ENCODE data around the gene SDK1. TPM values are rescaled to one million over a fixed set of nuclear protein-coding genes. Genes with fewer than 3 reads are reported as not detected.

The SDK1 gene
- total and polyA plus RNA-seq, 2 of the 8 experiments (the other 6 are each of a cell fraction or from before 2014, with no cell fraction given), result 3.3 to 7.2 TPM

DNA sequence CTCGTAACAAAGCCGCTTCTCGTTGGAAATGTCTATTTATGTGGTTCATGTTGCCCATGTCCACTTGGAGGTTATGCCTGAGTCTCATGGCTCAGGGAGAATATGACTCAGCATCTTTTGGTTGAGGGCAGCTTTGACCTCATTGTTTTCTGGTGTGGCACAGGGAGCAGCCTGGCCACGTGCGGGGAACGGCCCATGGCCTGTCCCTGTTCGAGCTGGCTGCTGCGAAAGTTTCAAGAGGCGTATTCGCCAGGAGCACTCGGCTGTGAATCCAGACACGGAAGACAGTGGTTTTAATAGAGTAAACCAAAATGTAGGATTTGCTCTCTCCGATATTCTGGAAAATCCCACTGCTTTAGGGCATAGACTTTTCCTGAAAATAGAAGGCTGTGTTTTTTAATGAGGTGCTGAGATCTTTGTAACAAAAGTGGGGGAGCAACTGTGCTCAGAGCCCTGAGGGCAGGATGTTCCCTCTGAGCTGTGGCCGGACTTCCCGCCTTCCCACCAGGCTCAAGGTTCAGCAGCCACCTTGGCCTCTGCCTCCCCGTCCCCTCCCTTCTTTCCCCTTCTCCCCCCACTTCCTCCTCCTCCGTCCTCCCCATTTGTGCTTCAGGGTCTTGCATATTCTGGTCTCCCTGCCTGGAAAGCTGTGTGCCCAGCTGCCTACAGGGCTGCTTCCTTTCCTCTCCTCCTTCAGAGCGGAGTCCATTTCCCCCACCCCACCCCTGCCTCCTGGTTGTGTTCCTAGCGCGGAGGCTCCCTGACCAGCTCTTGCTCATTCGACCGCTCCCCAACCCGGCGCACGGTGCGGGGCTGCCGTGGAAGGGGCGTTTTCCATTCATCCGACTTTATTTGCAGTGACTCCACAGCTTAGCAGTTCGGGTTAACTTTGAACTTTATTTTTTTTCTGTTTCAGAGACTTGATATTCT lies 642.0 kb downstream of the SDK1 start:
- peak in 1 of 2 experiments; percentile 52 for DNase-seq (ENCODE audit: low read depth in 1 of 2, low spot score in 2 of 2)
- Histone ChIP-seq H3K79me1 (ENCODE audit: low read depth, low read length) (no peaks in the 10 kb centered on the region), H3K36me3 (ENCODE audit: control insufficient read depth in 2 of 4, insufficient read depth in 4 of 4, low read length in 3 of 4) (no peaks in the 10 kb centered on the region), H2BK20ac (ENCODE audit: low read length) (0 out of 2 replicates have a peak overlapping the region, but pooled peaks have one; percentile 61), H3K27ac (ENCODE audit: low read depth, low read length) (no peak overlapping the region), H2BK12ac (ENCODE audit: low read depth, low read length) (peak overlapping the region; percentile 94; the same call in 1 of the 2 replicates), H3K4me3 (ENCODE audit: extremely low read depth in 1 of 4, insufficient read depth in 2 of 4, low read depth in 3 of 4, low read length in 4 of 4) (no peak overlapping the region), H2BK5ac (ENCODE audit: low read depth, low read length) (peak overlapping the region; percentile 72; the same call in 1 of the 2 replicates), H3K4ac (replicated peaks; ENCODE audit: insufficient read length, low read depth, low read length) (no peak overlapping the region), H3K4me2 (ENCODE audit: insufficient read depth in 1 of 2, low read depth in 2 of 2, low read length in 2 of 2) (peak overlapping the region in 1 of 2 experiments; percentile 32; a peak in 1 of 4 replicates), H3K79me2 (ENCODE audit: control insufficient read depth in 1 of 2, insufficient read depth in 2 of 2, low read length in 2 of 2) (no peaks in the 10 kb centered on the region), H4K5ac (ENCODE audit: insufficient read length, low read depth, low read length) (peak overlapping the region; percentile 62), H3K56ac (replicated peaks; ENCODE audit: insufficient read length, low read depth, low read length) (no peak overlapping the region), H3K23ac (ENCODE audit: insufficient read length) (no peak overlapping the region), H4K91ac (replicated peaks; ENCODE audit: insufficient read length, low read length) (peak overlapping the region; percentile 83), H3K23me2 (ENCODE audit: low read depth, low read length) (no peaks in the 10 kb centered on the region), H2BK120ac (replicated peaks; ENCODE audit: low read depth, low read length) (peak overlapping the region; percentile 34), H3K4me1 (replicated peaks in 1 of 4; ENCODE audit: control insufficient read depth in 3 of 4, insufficient read depth in 4 of 4, low read length in 3 of 4) (peaks cover 0 to 9% (median 2%) of the 10 kb centered on the region in 4 experiments; a peak in 4 of 7 replicates), H3K9ac (replicated peaks in 1 of 4; ENCODE audit: extremely low read depth in 1 of 4, low read depth in 3 of 4, low read length in 3 of 4) (no peak overlapping the region), H3K18ac (ENCODE audit: extremely low read depth, low read length) (peak overlapping the region; percentile 83), H3K27me3 (replicated peaks in 1 of 4; ENCODE audit: control insufficient read depth in 3 of 4, extremely low read depth in 1 of 4, insufficient read depth in 3 of 4, low read length in 3 of 4) (no peaks in the 10 kb centered on the region), H2AK5ac (ENCODE audit: low read depth, low read length) (no peak overlapping the region), H3K9me3 (ENCODE audit: insufficient read depth in 2 of 2, low read depth in 1 of 2, low read length in 1 of 2) (peaks cover 2 to 3% of the 10 kb centered on the region in 2 experiments; a peak in 1 of 4 replicates), H2AFZ (ENCODE audit: low read length) (no peak overlapping the region), H4K20me1 (replicated peaks in 1 of 2; ENCODE audit: control insufficient read depth in 1 of 2, insufficient read depth in 2 of 2, low read length in 2 of 2) (no peaks in the 10 kb centered on the region), H3K14ac (ENCODE audit: insufficient read length) (no peak overlapping the region), H2BK15ac (ENCODE audit: low read length) (peak overlapping the region; percentile 92; the same call in 1 of the 2 replicates), H4K8ac (ENCODE audit: extremely low read depth, insufficient read depth, low read length) (peak overlapping the region; percentile 75)
- no peak for FAIRE-seq
- TF ChIP-seq BACH1 (IDR thresholded peaks at IDR 0.05; ENCODE audit: low read length), result peak; percentile 82
- no peak for TF ChIP-seq CBX5 (IDR thresholded peaks at IDR 0.05; ENCODE audit: low read depth, low read length)
- TF ChIP-seq E2F6 (IDR thresholded peaks at IDR 0.05), result 0 out of 2 replicates have a peak, but pooled peaks have one; percentile 3
- peak; percentile 16; the same call in 1 of the 2 replicates for TF ChIP-seq KDM1A (IDR thresholded peaks at IDR 0.05; ENCODE audit: borderline replicate concordance, low read length)
- no peak for TF ChIP-seq JUN (IDR thresholded peaks at IDR 0.05; ENCODE audit: low read depth, low read length)
- TF ChIP-seq MAFK (IDR thresholded peaks at IDR 0.05; ENCODE audit: low read depth, low read length), result peak; percentile 55
- CTCF ChIA-PET (ENCODE audit: partially characterized antibody), result interaction anchor here (0.8 kb wide), 1 partner anchor 21 kb away, joined by 3 read pairs; no protein-coding TSS in a partner anchor
- POLR2A ChIA-PET (ENCODE audit: partially characterized antibody), result interaction anchor here (0.6 kb wide), 1 partner anchor 341 kb away, joined by 5 read pairs; no protein-coding TSS in a partner anchor
- 92% methylated on average over 28 of the region's 30 CpGs; no CpG with 5 or more reads in 1 of the 2 experiments for WGBS, 2 experiments (ENCODE audit: extremely low coverage in 1 of 2, insufficient coverage in 1 of 2, insufficient read length in 1 of 2, insufficient replicate concordance in 2 of 2, low coverage in 1 of 2, low lambda C conversion rate in 2 of 2, missing lambda C conversion rate in 1 of 2)
